Mesenchymal stem cell (in vitro differentiated cells and primary cell): ENCODE data around the gene PCDHGB1.
"Not testable (repeated sequence)": the region's sequence is repeated elsewhere in the genome, so short reads cannot be mapped to it uniquely, and the experiment has no call there.

ENCODE experiments used
- DNase-seq: peaks from one replicate; pipeline ENCODE4 v3.0.0-alpha.2; 2013
- H2AFZ ChIP-seq: one replicate; pipeline ENCODE4 v1.6.1; 2013; ENCODE audit warnings: low read depth, mild to moderate bottlenecking, control low read depth, inconsistent platforms, low read length, moderate library complexity
- H2AK5ac ChIP-seq: 2 replicates; pipeline ENCODE4 v1.6.1; 2013; ENCODE audit warnings: low read length, moderate library complexity, mild to moderate bottlenecking, inconsistent platforms; ENCODE audit not compliant: severe bottlenecking
- H2BK120ac ChIP-seq: one replicate; pipeline ENCODE4 v1.6.1; 2013; ENCODE audit warnings: low read depth, mild to moderate bottlenecking, inconsistent platforms, low read length, moderate library complexity
- H2BK12ac ChIP-seq, 2 experiments: one replicate each; pipeline ENCODE4 v1.6.1; 2013; ENCODE audit warnings: inconsistent platforms in 2 of 2, low read length in 2 of 2, mild to moderate bottlenecking in 2 of 2, moderate library complexity in 2 of 2, control low read depth in 1 of 2
- H2BK15ac ChIP-seq: one replicate; pipeline ENCODE4 v1.6.1; 2013; ENCODE audit warnings: mild to moderate bottlenecking, low read depth, inconsistent platforms; ENCODE audit not compliant: poor library complexity, severe bottlenecking
- H2BK5ac ChIP-seq: 2 replicates; pipeline ENCODE4 v1.6.1; 2013; ENCODE audit warnings: low read depth, mild to moderate bottlenecking, low read length, control low read depth, inconsistent platforms; ENCODE audit not compliant: poor library complexity, severe bottlenecking
- H3K14ac ChIP-seq, 2 experiments: one replicate each; pipeline ENCODE4 v1.6.1; 2013; ENCODE audit warnings: inconsistent platforms in 2 of 2, low read length in 2 of 2, control low read depth in 1 of 2, mild to moderate bottlenecking in 1 of 2, moderate library complexity in 1 of 2
- H3K18ac ChIP-seq, 2 experiments: one replicate each; pipeline ENCODE4 v1.6.1; 2013; ENCODE audit warnings: inconsistent platforms in 2 of 2, low read length in 2 of 2, control low read depth in 1 of 2, low read depth in 1 of 2, mild to moderate bottlenecking in 1 of 2
- H3K23ac ChIP-seq, 2 experiments: one replicate each; pipeline ENCODE4 v1.6.1; 2013; ENCODE audit warnings: inconsistent platforms in 2 of 2, low read length in 2 of 2, mild to moderate bottlenecking in 2 of 2, moderate library complexity in 2 of 2, control low read depth in 1 of 2
- H3K27ac ChIP-seq: 2 replicates; pipeline ENCODE4 v1.5.1; 2013; ENCODE audit warnings: mild to moderate bottlenecking, moderate library complexity, low read length, control low read depth, inconsistent platforms; ENCODE audit not compliant: poor library complexity, severe bottlenecking
- H3K27me3 ChIP-seq, 2 experiments: 2 replicates each; pipeline versions ENCODE4 v1.6.1 to v1.7.0; 2013; ENCODE audit warnings: low read length in 2 of 2, mild to moderate bottlenecking in 2 of 2, moderate library complexity in 2 of 2, control low read depth in 1 of 2, inconsistent platforms in 1 of 2; ENCODE audit not compliant: control insufficient read depth in 1 of 2, insufficient read depth in 1 of 2
- H3K36me3 ChIP-seq, 2 experiments: 2 replicates each; pipeline versions ENCODE4 v1.6.1 to v1.7.0; 2013; ENCODE audit warnings: low read length in 2 of 2, control low read depth in 1 of 2, inconsistent platforms in 1 of 2, low read depth in 1 of 2, mild to moderate bottlenecking in 1 of 2; ENCODE audit not compliant: insufficient read depth in 2 of 2, control insufficient read depth in 1 of 2
- H3K4ac ChIP-seq, 2 experiments: one replicate each; pipeline ENCODE4 v1.6.1; 2013; ENCODE audit warnings: inconsistent platforms in 2 of 2, low read length in 2 of 2, mild to moderate bottlenecking in 2 of 2, moderate library complexity in 2 of 2, control low read depth in 1 of 2, low read depth in 1 of 2
- H3K4me1 ChIP-seq: 2 replicates; pipeline ENCODE4 v1.6.1; 2013; ENCODE audit warnings: low read depth, low read length, control low read depth; ENCODE audit not compliant: control insufficient read depth, insufficient read depth
- H3K4me2 ChIP-seq: 2 replicates; pipeline ENCODE4 v1.6.1; 2013; ENCODE audit warnings: low read length, mild to moderate bottlenecking, inconsistent platforms; ENCODE audit not compliant: poor library complexity, severe bottlenecking
- H3K4me3 ChIP-seq, 2 experiments: 2 replicates each; pipeline versions ENCODE4 v1.5.1 to v1.7.0; 2013; ENCODE audit warnings: low read length in 2 of 2, mild to moderate bottlenecking in 2 of 2, control low read depth in 1 of 2, low read depth in 1 of 2; ENCODE audit not compliant: insufficient read depth in 1 of 2
- H3K79me1 ChIP-seq: replicated peaks from 2 replicates; pipeline ENCODE4 v1.6.1; 2013; ENCODE audit warnings: mild to moderate bottlenecking, control low read depth, low read length, inconsistent platforms; ENCODE audit not compliant: poor library complexity, severe bottlenecking
- H3K9ac ChIP-seq: 2 replicates; pipeline ENCODE4 v1.7.0; 2013; ENCODE audit warnings: mild to moderate bottlenecking, low read length, moderate library complexity
- H3K9me3 ChIP-seq: 2 replicates; pipeline ENCODE4 v1.7.0; 2013; ENCODE audit warnings: mild to moderate bottlenecking, low read length; ENCODE audit not compliant: control insufficient read depth
- H4K8ac ChIP-seq: one replicate; pipeline ENCODE4 v1.6.1; 2013; ENCODE audit warnings: inconsistent platforms, mild to moderate bottlenecking, low read length, moderate library complexity
- H4K91ac ChIP-seq: one replicate; pipeline ENCODE4 v1.6.1; 2013; ENCODE audit warnings: mild to moderate bottlenecking, low read length, inconsistent platforms
- WGBS: methylation state at CpG from one replicate; pipeline ENCODE4 v1.1.7; 2013; ENCODE audit warnings: mixed read lengths; 5-methylcytosine and 5-hydroxymethylcytosine counted together

The PCDHGB1 gene

DNA sequence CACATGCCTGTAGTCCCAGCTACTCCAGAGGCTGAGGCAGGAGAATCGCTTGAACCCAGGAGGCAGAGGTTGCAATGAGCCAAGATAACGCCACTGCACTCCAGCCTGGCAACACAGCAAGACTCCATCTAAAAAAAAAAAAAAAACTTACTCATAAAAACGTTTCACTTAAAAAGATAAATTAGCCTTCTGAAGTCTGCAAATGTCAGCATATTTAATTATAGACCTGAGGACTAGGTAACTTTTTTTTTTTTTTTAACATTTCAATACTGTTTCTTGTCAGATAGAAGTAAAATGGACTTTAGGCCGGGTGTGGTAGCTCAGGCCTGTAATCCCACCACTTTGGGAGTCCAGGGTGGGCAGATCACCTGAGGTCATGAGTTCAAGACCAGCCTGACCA is 32.9 kb upstream of the PCDHGB1 start:
- H3K4ac ChIP-seq, result not testable (repeated sequence)
- WGBS, result 99% methylated on average over 3 of the region's 4 CpGs

DNA sequence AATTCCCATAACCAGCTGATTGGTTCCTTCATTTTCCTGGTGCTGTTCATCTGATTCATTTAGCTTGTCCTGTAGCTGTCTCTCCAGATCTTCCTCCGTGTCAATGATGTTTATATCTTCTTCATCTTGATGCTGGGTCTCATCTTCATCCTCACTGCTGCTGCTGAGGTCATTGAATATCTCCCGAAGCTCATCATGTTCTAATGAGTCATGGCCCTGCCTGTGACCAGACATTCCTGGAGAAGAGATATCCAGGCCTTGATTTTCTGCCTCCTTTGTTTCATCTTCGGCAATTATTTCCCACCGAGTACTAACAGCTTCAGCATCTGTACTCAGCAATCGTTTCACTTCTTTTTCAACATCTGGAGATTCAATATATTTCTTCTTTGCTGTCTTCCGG is 30.7 kb upstream of the PCDHGB1 start:
- H3K27me3 ChIP-seq, result no peaks in the 10 kb centered on the region
- no peak overlapping the region for H4K91ac ChIP-seq
- H3K4me1 ChIP-seq, result no peaks in the 10 kb centered on the region
- H3K36me3 ChIP-seq, result peaks cover 16 to 46% of the 10 kb centered on the region in 2 experiments
- no peak overlapping the region for H3K9ac ChIP-seq
- WGBS, result 88% methylated on average over 6 of the region's 6 CpGs
- no peak overlapping the region for H3K4me2 ChIP-seq
- no peak overlapping the region for H2BK12ac ChIP-seq
- peaks cover 64% of the 10 kb centered on the region for H3K9me3 ChIP-seq
- no peak overlapping the region for H3K4ac ChIP-seq
- H2BK15ac ChIP-seq, result no peak overlapping the region
- H3K14ac ChIP-seq, result no peak overlapping the region
- no peak overlapping the region for H3K27ac ChIP-seq
- no peak overlapping the region for H2BK5ac ChIP-seq
- H2AK5ac ChIP-seq, result no peak overlapping the region
- H3K4me3 ChIP-seq, result peak overlapping the region in 1 of 2 experiments; percentile 92
- H4K8ac ChIP-seq, result no peak overlapping the region
- H3K79me1 ChIP-seq, result peaks cover 15% of the 10 kb centered on the region
- H3K18ac ChIP-seq, result no peak overlapping the region
- no peak for DNase-seq
- H2BK120ac ChIP-seq, result no peak overlapping the region
- no peak overlapping the region for H3K23ac ChIP-seq
- H2AFZ ChIP-seq, result no peak overlapping the region

More for the DNA sequence above, 32.9 kb upstream of the PCDHGB1 start:
- not testable (repeated sequence) for H4K8ac ChIP-seq, H2BK12ac ChIP-seq, H4K91ac ChIP-seq, H3K4me1 ChIP-seq, DNase-seq, H2BK15ac ChIP-seq, H2AFZ ChIP-seq, H3K4me2 ChIP-seq, H3K27ac ChIP-seq, H3K18ac ChIP-seq, H2BK5ac ChIP-seq, H2BK120ac ChIP-seq, H3K27me3 ChIP-seq, H3K14ac ChIP-seq, H2AK5ac ChIP-seq, H3K9ac ChIP-seq, H3K23ac ChIP-seq
- Histone ChIP-seq H3K4me3 (peak overlapping the region in 1 of 2 experiments; percentile 59), H3K79me1 (peaks cover 18% of the 10 kb centered on the region), H3K36me3 (peaks cover 19 to 56% of the 10 kb centered on the region in 2 experiments), H3K9me3 (peaks cover 86% of the 10 kb centered on the region)

DNA sequence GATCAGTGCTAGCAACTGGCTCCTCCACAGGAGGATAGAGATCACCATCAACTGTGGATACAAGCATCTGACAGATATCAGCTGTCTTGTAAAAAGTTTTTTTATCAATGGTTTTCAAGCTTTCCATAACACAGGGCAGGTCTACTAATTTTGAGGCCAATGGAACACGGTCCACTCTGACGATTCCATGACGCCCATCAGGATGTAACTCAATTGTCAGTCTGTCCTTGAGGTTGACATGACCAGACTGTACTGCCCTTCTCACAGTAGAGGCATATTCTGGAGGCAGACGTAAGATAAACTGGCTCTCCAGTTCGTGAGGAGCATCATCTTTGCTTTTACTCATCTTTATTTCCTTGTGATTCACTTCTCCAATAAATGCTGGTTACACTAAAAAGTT is 30.2 kb upstream of the PCDHGB1 start:
- Histone ChIP-seq H3K4ac (no peak overlapping the region), H3K27ac (no peak overlapping the region), H3K4me3 (peak overlapping the region in 1 of 2 experiments; percentile 92), H3K9me3 (peaks cover 59% of the 10 kb centered on the region), H3K36me3 (peaks cover 16 to 42% of the 10 kb centered on the region in 2 experiments), H3K14ac (no peak overlapping the region), H3K23ac (no peak overlapping the region), H3K4me2 (peak overlapping the region; percentile 48), H2BK12ac (no peak overlapping the region), H3K4me1 (no peaks in the 10 kb centered on the region), H2BK5ac (no peak overlapping the region), H3K79me1 (peaks cover 14% of the 10 kb centered on the region), H3K27me3 (no peaks in the 10 kb centered on the region), H2AK5ac (no peak overlapping the region), H3K9ac (peak overlapping the region; percentile 98), H2AFZ (no peak overlapping the region), H4K8ac (no peak overlapping the region), H4K91ac (no peak overlapping the region), H2BK120ac (no peak overlapping the region), H2BK15ac (no peak overlapping the region), H3K18ac (no peak overlapping the region)
- 69% methylated on average over 5 of the region's 5 CpGs for whole genome bisulfite sequencing
- no peak for DNase-seq

DNA sequence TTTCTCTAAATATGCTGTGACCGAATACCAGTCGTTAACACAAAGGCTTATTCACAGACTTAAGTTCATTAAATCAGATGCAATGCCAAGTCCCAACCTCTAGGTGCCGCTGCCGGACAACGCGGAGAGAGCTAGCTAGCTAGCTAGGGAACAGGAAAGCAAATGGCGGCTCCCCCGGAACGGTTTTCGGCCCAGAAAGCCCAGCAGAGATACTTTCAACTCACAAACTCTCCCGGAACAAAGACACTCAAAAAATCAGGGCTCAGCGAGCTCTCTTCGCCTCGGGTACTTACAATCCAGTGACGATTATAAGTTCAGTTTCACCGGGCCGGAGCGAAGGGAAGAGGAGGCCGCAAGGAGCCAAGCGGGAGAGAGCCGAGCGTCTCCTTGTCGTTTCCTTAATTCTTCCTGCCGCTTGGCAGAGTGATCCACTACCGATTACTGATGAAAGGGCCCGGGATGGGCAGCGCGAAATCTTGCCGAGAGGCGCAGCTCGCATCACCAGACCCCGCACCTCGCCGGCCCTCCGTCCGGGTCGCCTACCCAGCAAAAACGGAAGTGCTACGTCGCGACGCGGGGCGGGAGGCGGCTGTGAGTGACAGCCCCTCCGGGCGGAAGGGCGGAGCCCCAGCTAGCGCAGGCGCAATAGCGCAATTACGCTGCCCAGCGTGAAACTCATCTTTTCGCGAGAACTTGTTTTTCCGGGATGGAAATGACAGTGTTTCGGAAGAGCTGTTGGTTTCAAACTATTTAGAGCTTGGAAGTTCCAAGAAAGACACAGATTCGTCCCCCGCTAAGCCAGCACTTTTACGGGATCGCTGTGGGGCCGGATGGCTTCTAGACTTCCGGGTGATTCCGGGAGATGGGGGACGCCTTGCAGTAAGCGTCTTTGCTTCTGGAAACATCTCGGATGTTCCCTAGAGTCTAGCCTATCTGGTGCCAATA is 29.4 kb upstream of the PCDHGB1 start, which contains the start of gene TAF7:
Gene TAF7 (minus strand): TSS at position 560 of the 945 bp plus-strand sequence. CDS start 740 bp downstream, outside the sequence.
- Histone ChIP-seq H3K36me3 (peaks cover 11 to 34% of the 10 kb centered on the region in 2 experiments), H4K91ac (peak within 1 kb of the TSS; percentile 82), H3K4ac (peak within 1 kb of the TSS; percentile 30 to 79), H2BK12ac (no peak within 1 kb of the TSS), H3K79me1 (peaks cover 8% of the 10 kb centered on the region), H2BK15ac (no peak within 1 kb of the TSS), H3K9ac (peak within 1 kb of the TSS; percentile 98), H3K4me1 (no peaks in the 10 kb centered on the region), H3K4me2 (peak within 1 kb of the TSS; percentile 63), H3K27ac (peak within 1 kb of the TSS; percentile 97), H4K8ac (peak within 1 kb of the TSS; percentile 97), H3K4me3 (peak within 1 kb of the TSS; percentile 63 to 92), H2BK120ac (no peak within 1 kb of the TSS), H2AFZ (peak within 1 kb of the TSS; percentile 75), H3K18ac (peak within 1 kb of the TSS; percentile 41 to 97), H3K14ac (no peak within 1 kb of the TSS), H3K27me3 (no peaks in the 10 kb centered on the region), H2AK5ac (no peak within 1 kb of the TSS), H2BK5ac (peak within 1 kb of the TSS; percentile 61), H3K9me3 (peaks cover 54% of the 10 kb centered on the region), H3K23ac (no peak within 1 kb of the TSS)
- DNase-seq, result peak; percentile 93
- under 1% methylated on average over 66 of the region's 67 CpGs for WGBS
